ENCODE measurements around the gene CHSY1. TPM values are rescaled to one million over a fixed set of nuclear protein-coding genes. Genes with fewer than 3 reads are reported as not detected.
A peak's percentile ranks its signal among the peaks of the same experiment; 100 is the strongest.
"Not testable (repeated sequence)": the region's sequence is repeated elsewhere in the genome, so short reads cannot be mapped to it uniquely, and the experiment has no call there.

The CHSY1 gene
- total and polyA plus RNA-seq, 12 donors, result 14.8 to 82.5 (median 34.2) TPM

- Histone ChIP-seq H3K9me3 (replicated peaks in 1 of 3) (no peaks in the 10 kb centered on the region), H3K27ac (peak overlapping the region in 3 of 5 donors; percentile 54 to 82 (median 71)), H3K4me3 (no peak overlapping the region), H3K4me1 (replicated peaks in 1 of 2) (peaks cover 7 to 16% of the 10 kb centered on the region in 2 donors), H3K27me3 (no peaks in the 10 kb centered on the region), H3K36me3 (replicated peaks in 1 of 2) (no peaks in the 10 kb centered on the region)
- TF ChIP-seq CTCF (IDR thresholded peaks at IDR 0.05), result no peak
- TF ChIP-seq POLR2A (IDR thresholded peaks at IDR 0.05), result no peak
- intact Hi-C loops (cut with DNase I), result loop anchor here (10.0 kb wide), 2 partner anchors 57 to 127 kb away; partner anchors contain the start of gene CHSY1 (in 1 of the 2)
- peak; percentile 70 to 90 (median 85) for DNase-seq
- 15 to 22% (median 18%) methylated on average over 9 to 13 of the region's 13 CpGs for WGBS, 4 donors
Observed at GRCh38 chr15:101127506-101128076, 124.3 kb downstream of the CHSY1 start.

- no peaks in the 10 kb centered on the region for H3K36me3 ChIP-seq (replicated peaks in 1 of 2)
- no peaks in the 10 kb centered on the region for H3K9me3 ChIP-seq (replicated peaks in 1 of 3)
- no peak for TF ChIP-seq CTCF (IDR thresholded peaks at IDR 0.05)
- TF ChIP-seq POLR2A (IDR thresholded peaks at IDR 0.05), result no peak
- no peak overlapping the region for H3K4me3 ChIP-seq
- no peak for DNase-seq
- peaks cover 12 to 22% of the 10 kb centered on the region in 2 donors for H3K4me1 ChIP-seq (replicated peaks in 1 of 2)
- 74 to 86% (median 80%) methylated on average over 10 to 11 of the region's 11 CpGs for whole genome bisulfite sequencing, 4 donors
- intact Hi-C loops (cut with DNase I), result loop anchor here (10.0 kb wide), 2 partner anchors 58 to 128 kb away; partner anchors contain the start of gene CHSY1 (in 1 of the 2)
- H3K27ac ChIP-seq, result peak overlapping the region in 3 of 5 donors; percentile 54 to 82 (median 71)
- no peaks in the 10 kb centered on the region for H3K27me3 ChIP-seq
Observed at GRCh38 chr15:101126618-101127505, 125.0 kb downstream of the CHSY1 start.

- not testable (repeated sequence) for H3K27me3 ChIP-seq; H3K27ac ChIP-seq; DNase-seq; H3K36me3 ChIP-seq (replicated peaks in 1 of 2); H3K9me3 ChIP-seq (replicated peaks in 1 of 3); H3K4me3 ChIP-seq
- intact Hi-C loops (cut with DNase I), result loop anchor here (10.0 kb wide), 2 partner anchors 59 to 129 kb away; partner anchors contain the start of gene CHSY1 (in 1 of the 2)
- H3K4me1 ChIP-seq (replicated peaks in 1 of 2), result peaks cover 21 to 31% of the 10 kb centered on the region in 2 donors
- WGBS, 4 donors, result 83 to 85% (median 84%) methylated on average over 13 of the region's 13 CpGs
Observed at GRCh38 chr15:101125881-101126428, 125.9 kb downstream of the CHSY1 start.

Other genes with a start within 250 kb of the CHSY1 start
- gene SELENOS, start 25.4 kb upstream of the CHSY1 start, total RNA-seq, result 100 to 1,000 TPM in 2 of 9 donors, 10 to 100 TPM in 7; 47.7 to 165 (median 87.1) TPM
- 100 to 1,000 TPM in 1 of 3 donors, 10 to 100 TPM in 2; 47.9 to 205 (median 68.8) TPM for gene SELENOS, start 25.4 kb upstream of the CHSY1 start, polyA plus RNA-seq
- gene SNRPA1, start 43.2 kb upstream of the CHSY1 start, total RNA-seq, result 10 to 100 TPM; 16.0 to 58.6 (median 27.6) TPM
- 10 to 100 TPM; 29.3 to 65.0 (median 44.4) TPM for gene SNRPA1, start 43.2 kb upstream of the CHSY1 start, polyA plus RNA-seq
- 10 to 100 TPM in 4 of 9 donors, 1 to 10 TPM in 5; 2.4 to 53.0 (median 8.3) TPM for gene PCSK6, start 237.7 kb upstream of the CHSY1 start, total RNA-seq
- 1 to 10 TPM in 2 of 3 donors, under 1 TPM in 1; 0.88 to 2.8 (median 2.0) TPM for gene PCSK6, start 237.7 kb upstream of the CHSY1 start, polyA plus RNA-seq